NCI-H2196 (cell line): ENCODE data around the gene EWSR1.
"Not testable (repeated sequence)": the region's sequence is repeated elsewhere in the genome, so short reads cannot be mapped to it uniquely, and the experiment has no call there.

Experiments used
- DNase-seq: peaks from one replicate; lab custom pipeline; 2025; ENCODE audit not compliant: unreplicated experiment; lab: John Stamatoyannopoulos, UW

Gene EWSR1

DNA sequence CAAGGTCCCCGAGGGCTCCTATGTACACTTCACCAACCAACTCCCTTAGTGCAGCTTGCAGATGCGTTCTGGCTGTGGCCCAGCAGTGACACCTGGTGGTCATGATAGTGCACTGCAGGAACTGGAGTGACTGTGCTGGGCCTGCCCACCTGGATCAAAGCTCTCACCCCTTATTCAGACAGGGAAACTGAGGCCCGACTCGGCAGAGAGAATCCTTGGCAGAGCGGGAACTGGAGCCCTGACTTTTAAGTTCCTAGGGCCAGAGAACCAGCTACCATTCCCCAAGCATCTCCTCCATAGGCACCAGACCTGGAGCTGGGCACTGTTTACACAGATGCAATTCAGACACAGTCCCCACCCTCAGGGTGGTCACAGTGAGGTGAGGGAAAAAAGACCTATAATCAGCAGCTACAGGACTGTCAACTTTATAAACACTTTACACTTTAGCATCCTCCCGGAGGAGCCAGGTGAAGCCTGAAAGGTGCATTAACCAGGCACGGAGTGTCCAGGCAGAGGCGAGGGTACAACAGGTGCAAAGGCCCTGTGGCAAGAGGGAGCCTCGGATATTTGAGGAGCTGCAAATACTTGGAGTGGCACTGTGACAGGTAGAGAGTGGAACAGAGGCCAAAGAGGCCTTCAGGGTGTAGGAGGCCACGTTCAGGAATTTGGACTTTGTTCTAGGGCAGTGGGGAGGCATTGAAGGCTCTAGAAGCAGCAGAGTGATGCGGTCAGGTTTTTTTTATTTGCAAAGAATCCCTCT is 22.3 kb upstream of the EWSR1 start:
- DNase-seq: peak; percentile 41

DNA sequence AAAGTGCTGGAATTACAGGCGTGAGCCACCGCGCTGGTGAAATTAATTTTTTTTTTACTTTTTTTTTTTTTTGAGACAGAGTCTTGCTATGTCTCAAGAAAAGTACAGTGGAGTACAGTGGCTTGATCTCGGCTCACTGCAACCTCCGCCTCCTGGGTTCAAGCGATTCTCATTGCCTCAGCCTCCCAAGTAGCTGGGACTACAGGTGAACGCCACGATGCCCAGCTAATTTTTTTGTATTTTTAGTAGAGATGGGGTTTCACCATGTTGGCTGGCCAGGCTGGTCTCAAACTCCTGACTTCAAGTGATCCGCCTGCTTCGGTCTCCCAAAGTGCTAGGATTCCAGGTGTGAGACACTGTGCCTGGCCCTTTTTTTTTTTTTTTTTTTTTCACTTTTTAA is 20.2 kb upstream of the EWSR1 start:
- not testable (repeated sequence) for DNase-seq

DNA sequence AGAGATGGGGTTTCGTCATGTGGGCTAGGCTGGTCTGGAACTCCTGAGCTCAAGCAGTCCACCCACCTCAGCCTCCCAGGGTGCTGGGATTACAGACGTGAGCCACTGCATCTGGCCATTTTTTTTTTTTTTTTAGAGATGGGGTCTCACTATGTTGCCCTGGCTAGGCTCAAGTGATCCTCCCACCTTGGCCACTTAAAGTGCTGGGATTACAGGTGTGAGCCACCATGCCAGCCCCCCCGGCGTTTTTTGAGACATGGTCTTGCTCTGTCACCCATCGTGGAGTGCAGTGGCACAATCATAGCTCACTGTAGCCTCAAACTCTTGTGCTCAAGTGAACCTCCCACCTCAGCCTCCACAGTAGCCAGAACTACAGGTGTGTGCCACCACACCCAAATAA is 16.8 kb upstream of the EWSR1 start:
- DNase-seq: no peak

DNA sequence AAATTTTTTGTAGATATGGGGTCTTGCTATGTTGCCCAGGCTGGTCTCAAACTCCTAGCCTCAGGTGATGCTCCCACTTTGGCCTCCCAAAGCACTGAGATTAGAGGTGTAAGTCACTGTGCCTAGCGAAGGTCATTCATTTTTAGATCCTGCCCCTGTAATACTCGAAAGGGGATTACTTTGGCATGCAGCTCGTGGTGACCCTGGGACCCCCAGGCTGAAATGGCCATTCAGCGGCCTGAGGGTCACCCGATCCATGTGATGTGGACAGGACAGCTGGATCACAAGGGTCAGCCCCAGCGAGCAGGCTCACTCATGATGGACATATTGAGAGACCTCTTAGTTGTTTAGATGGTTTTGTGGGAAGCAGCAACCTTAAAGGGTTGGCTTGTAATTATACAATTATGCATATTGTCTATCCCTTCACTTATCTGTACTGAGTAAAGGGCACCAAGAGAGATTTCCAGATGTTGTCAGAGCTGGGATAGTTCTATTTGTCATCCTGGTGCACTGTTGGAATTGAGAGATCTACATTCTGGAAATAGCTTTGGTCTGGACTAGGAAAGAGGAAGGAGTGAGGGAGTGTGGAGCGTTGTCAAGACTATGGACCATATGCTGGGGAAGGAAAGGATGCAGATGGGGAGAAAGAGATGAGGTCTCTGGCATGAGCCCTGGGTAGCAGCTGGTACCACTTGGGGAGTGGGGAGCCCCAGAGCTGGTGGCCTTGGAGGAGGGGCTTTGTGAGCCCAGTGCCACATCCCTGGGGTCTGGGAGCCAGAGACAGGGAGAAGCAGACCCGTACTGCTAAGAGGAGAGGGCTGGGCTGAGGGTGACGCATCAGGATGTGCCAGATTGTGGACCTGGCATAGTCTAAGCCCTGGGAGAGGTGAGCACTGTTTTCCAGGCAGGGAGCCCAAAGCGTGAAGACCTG is 15.8 kb upstream of the EWSR1 start:
- no peak for DNase-seq

DNA sequence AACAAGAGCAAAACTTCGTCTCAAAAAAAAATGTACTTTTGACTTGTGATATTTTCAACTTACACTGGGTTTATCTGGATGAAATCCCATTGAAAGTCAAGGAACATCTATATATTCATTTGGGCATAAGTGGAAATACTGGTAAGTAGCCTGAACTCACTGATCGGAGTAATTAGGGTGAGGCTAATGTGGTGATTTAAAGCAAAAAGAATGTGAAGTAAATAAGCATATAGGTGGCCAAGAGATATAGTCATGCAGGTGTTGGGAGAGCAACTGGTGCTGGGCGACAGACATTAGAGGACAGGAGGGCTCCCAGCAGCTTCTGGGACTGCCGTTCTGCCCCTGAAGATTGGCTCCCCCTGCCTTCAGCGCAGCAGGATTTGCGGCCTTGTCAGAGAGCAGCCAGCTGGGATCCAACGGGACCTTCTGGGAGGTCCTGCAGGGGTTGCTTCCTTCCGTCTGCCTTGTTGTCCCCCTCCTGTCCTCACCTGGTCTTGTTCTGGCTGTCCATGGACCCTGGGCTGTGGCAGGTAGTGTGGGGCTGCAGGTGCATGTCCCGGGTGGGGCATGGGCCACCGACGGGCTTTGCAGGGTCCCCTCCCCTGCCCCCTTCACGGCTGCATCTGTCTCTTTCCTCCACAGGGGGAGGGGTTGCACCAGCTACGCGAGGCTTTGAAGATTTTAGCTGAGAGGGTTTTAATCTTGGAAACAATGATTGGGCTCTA is 14.3 kb upstream of the EWSR1 start:
- DNase-seq: no peak

DNA sequence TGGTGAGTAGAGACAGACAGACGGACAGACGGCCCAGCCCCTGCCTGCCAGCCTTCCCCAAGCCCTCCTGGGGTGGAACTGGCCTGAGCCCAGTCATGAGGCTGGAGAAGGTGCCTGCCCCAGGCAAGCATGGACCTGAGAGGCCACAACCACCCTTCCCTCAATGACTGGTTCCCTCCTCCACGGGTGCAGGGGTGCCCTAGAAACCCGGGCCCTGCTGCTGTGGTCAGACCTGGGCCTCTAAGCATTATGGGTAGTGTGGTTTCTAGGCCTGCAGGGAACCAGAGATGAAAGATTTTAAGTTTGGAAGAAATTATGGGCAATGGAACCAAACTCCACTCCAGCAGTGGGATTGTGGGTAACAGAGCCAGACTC is 13.8 kb upstream of the EWSR1 start:
- no peak for DNase-seq

DNA sequence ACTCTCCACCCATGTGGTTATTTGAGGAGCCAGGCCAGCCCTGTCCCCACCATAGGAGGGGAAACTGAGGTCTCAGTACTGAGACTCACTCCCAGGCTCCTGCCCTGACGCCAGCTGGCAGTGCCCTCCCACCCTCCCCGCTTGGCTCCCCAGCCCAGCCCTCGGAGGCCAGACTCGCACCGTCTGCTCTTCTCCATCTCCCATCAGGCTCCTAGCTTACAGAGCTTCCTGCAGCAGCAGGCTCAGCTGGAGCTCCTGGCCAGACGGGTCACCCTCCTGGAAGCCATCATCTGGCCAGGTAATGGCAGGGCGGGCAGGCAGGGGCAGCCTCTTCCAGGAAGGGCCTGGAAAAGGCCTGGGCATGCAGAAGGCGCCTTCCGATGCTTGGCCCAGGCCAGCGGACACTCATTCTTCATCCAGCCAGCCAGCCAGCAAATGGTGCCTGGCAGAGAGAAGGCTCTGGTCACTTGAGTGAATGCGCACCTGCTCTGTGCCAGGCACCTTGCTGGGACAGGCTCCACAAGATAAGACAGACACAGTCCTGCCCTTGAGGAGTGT is 12.9 kb upstream of the EWSR1 start:
- no peak for DNase-seq

DNA sequence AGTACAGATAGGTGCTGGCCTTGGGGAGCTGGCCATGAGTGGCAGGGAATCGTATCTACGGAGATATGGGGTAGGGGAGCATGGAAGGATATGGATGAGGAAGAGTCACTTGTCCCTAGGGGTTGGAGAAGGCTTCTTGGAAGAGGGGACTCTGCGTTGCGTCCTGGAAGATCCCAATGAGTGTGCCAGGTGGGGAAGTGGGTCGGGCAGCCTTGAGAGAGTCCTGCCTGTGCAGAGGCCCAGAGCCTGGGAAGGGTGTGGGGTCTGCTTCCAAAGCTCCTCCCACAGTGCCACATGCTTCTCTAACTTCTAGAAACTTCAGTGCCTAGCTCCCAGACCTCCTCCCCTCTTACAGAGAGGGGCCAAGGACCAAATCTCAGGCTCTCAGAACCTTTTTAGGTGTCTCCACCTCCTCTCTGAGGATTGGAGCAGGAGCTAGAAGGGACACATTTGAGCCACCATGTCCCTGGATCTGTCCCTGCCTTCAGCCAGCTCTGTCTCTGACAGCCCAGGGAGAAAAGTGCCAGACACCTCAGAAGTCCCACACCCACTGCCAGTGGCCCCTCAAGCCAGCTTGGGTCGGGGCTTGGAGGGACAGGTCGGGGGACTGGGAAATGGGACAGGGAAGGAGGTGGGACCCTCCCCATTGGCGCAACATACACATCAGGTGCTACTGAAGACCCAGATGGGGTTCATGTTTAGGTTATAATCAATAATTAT is 11.3 kb upstream of the EWSR1 start:
- no peak for DNase-seq

DNA sequence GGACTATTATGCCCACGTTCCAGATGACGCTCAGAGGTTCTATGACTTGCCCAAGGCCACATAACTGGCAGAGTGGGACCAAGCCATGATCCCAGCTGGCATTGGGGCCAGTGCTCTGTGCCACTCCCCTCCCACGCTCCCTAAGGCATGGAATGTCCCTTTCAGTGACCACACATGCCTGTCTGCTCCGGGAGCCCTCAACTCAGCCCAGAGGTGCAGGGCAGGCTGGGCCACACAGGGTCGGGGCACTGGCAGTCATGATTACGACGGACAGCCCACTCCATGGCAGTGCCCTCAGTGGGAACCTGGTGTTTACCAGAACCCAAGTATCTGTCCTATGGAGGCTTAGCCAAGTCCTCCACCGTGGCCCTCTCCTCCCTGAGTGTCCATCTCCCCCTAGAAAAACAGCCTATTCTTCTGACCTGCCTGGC is 10.3 kb upstream of the EWSR1 start:
- DNase-seq: no peak

DNA sequence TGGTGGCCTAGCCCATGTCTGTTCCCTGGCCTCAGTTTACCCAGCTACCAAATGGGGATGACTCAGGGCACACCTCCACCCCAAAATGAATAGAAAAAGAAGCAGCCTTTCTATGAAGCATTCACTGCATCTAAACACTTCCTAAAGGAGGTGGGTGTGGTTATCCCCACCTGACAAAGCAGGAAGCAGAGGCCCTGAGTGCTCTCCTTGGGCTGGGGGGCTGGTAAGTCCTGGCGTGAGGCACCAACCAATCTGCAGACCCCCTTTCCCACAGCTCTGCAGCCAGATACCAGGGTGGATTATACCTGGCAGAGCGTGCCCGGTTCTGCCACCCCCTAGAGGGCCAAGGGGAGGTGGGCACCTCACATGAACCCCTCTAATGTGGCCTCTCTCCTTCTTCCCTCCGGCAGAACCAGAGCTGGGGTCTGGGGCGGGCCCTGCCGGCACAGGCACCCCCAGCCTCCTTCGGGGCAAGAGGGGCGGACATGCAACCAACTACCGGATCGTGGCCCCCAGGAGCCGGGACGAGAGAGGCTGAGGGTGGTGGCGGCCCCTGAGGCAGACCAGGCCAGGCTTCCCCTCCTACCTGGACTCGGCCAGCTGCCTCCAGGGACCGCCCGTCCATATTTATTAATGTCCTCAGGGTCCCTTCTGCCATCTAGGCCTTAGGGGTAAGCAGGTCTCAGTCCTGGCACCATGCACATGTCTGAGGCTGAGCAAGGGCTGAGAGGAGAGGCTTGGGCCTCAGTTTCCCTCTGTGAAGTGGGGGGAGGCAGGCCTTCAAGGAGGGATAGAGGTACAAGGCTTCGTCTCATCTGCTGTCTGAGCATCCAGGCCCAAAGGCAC is 9.4 kb upstream of the EWSR1 start:
- no peak for DNase-seq

DNA sequence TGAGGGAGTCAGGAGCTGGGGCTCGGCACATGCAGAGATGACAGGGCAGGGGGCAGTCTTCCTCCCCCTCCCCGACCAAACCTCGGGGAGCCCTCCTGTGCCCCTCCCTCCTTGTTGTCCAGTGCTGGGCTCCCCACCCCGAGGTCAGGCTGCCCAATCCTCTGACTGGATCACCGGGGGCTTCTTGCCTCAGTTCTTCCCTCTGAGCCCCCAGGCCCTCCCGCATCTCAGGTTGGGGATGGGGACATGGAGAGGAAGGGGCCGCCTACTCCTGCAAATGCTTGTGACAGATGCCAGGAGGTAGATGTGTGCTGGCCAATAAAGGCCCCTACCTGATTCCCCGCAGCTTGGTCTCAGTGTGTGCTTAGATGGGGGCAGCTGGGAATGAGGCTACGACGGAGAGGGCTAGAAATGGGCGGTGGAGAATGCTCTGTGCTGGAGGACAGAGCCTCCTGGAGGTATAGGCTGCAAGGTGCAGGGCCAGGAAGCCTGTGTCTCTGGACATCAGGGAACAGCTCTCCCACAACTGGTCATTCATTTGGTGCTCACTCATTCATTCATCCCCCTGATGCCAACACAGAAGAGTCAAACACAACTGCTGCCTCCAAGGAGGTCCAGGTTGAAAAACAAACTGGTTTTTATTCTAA is 8.7 kb upstream of the EWSR1 start:
- DNase-seq: no peak

DNA sequence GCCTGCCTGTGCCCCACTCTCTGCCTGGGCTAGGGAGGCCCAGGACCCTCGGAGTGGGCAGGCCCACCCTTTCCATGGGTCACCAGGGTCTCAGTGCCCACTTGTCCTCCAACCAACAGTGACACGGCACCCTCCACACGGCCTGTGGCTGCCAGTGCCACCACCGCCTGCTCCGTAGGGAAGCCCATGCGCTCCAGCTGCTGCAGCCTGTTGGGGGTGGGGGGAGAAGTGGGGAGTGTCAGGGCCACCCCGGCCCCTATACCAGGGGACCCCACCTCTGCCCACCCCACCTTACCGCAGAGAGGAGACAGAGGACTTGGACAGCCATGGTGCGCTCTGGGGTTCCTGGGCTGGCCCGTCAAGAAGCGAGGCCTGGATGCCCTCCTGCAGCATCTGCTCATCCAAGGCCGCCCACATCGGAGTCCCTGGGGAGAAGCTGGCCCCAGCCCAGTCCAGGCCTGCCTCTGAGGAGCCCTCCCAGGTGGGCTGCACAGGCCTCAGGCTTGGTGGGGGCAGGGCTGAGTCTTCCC is 8.0 kb upstream of the EWSR1 start:
- DNase-seq: no peak

DNA sequence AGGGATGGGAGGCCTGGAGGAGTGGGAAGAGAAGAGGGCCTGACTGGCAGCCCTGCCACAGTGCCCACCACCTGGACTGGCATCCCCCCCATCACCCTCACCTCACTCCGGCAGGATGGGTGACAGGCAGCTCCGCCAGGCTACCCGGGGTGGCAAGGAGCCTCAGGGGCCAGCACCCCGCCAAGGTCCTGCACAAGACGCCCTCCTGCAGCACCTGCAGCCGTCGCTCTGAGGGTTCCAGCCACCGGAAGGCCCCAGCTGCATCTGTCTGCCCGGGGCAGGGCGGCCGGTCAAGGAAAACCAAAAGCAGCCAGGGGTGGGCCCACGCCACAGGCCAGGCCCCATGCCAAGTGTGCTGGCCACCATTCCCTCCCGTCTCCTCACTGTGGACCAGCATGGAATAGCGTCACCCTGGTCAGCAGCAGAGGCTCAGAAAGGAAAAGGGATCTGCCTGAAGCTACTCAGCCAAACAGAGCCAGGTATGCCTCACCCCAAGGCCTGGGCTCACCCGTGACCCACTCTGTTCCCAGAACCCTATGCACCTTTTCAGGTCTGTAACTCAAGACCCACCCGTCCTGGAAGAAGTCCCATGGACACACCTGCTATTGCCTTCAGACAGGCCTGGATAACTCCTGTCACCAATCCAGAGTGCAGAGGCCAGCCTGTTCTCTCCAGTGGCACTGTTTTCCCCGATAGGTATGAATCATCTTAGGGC is 7.3 kb upstream of the EWSR1 start:
- no peak for DNase-seq

DNA sequence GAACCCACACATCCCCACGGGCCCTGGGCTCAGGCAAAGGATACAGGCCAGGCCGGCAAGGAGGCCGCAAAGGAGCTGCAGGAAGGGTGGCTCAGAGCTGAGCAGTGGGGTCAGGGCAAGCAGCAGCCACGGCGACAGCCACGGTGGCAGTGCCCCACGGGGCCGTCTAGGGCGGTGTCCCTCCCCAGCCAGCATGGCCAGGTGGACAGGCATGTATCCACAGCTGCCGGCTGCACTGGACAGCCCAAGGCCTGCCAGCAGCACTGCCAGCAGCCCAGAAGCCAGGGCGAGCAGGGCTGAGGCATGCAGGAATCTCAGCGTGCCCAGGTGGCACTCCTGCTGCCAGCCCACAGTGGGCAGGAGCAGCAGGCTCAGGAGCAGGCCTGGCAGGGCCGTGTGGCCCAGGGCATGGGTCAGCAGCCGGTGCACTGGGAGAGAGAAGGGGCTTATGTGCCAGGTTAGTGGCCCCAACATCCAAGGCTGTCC is 4.2 kb upstream of the EWSR1 start:
- no peak for DNase-seq

DNA sequence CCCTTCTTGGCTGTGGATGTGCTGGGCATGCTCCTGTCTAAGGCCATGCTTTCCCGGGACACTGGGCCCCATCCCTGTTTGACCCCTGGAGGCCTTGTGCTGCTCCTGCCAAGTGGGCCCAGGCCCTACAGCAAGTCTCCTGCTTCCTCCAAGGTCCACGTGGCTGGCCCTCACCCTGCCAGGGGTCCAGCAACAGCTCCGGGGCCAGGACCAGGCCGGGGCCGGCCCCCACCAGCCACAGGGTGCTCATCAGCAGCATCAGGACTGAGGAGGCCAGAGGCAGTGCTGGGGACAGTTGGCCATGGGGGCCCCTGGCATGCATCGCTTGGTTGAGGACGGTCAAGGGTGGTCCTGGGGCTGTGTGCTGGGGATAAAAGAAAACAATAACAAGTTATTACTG is 2.8 kb upstream of the EWSR1 start:
- DNase-seq: no peak

DNA sequence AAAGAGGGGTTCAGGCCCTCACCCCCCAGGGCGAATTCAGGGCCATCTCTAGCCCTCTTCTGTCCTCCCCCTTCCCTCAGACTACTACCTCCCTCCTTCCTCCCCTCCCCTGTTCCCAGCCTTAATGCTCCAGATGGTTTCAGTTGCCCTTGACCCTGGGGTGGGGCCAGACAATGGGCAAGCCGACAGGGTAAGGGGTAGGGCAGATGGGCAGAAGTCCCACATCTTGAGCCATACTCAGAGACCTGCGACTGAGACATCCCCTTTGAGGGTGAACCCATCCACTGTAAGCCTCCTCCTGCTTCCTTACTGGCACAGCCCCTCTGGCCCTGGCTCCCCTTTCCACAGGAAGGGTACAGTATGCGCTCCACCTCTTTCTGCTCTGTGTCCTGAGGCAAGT is 2.1 kb upstream of the EWSR1 start:
- DNase-seq: no peak

DNA sequence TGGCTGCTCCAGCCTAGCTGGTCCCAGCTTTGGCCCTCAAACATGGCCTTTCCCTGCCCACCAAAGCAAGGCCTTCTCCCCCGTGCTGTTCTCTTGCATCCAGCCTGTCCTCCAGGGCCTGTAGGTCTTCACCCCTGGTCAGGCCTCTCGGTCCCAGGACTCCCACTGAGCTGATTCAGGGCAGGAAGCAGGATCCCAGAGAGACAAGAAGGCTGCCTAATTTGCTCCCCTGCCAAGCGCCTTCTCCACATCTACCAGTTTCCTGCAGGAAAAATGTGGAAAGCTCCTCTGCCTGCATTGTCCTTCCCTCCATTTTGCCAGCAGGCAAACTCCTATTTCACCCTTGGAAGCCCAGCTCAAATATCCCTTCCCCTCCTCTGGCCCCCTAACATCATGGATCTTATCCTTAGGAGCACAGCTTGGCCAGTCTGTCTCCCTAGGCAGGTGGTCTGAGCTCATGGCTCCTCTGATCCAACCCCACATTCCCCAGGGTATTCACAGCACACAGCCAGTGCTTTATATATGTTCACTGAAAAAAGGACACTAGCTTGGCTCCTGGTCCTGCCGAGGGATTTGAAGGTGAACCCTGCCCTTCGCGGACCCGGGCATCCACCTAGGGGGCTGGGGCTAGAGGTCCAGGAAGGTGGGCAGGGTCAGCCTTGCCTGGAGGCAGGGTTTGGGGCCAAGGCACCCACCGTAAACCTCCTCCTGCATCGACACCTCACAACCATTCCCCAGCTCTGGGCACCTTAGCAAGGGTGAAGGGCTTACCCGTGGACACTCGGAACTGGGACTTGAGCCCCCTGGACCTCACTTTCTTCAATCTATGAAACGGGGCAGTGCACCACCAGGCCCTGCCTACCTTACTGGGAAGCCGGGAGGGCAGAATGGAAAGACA is 1.3 kb upstream of the EWSR1 start:
- DNase-seq: no peak
